PC-3 (cell line): ENCODE measurements around the gene SKAP1. TPM values are rescaled to one million over a fixed set of nuclear protein-coding genes. Genes with fewer than 3 reads are reported as not detected.
"Not testable (repeated sequence)": the region's sequence is repeated elsewhere in the genome, so short reads cannot be mapped to it uniquely, and the experiment has no call there.

Experiments used
- ATAC-seq: fragments of 200-7000 bp; cut with Tn5 transposase; 2 replicates; pipeline ENCODE4 v1.9.1; 2020; ENCODE audit warnings: mild to moderate bottlenecking, moderate library complexity
- BruUV-seq: library from RNA; stranded (reverse); fragments of 400-500 nt; replicated peaks from 2 replicates; lab custom pipeline; 2021; lab: Mats Ljungman, UMichigan
- CTCF ChIA-PET: fragments of 300-600 bp; sonication (Branson Sonifier 250); formaldehyde crosslinking; loops from one replicate; lab custom pipeline; 2022; ENCODE audit warnings: antibody characterized with exemption; lab: Charles Lee
- POLR2A ChIA-PET: fragments of 300-600 bp; sonication (Branson Sonifier 250); formaldehyde crosslinking; loops from one replicate; lab custom pipeline; 2022; ENCODE audit warnings: antibody characterized with exemption; ENCODE audit not compliant: unreplicated experiment; lab: Charles Lee
- DNase-seq: peaks from one replicate; pipeline ENCODE4 v3.0.0-alpha.2; 2015
- H2AFZ ChIP-seq: fragments of 300-600 bp; sonication (generic); 2 replicates; pipeline ENCODE4 v1.6.0; 2016; ENCODE audit warnings: antibody characterized with exemption, low read length
- H3F3A ChIP-seq: fragments of 300-600 bp; sonication (generic); one replicate; pipeline ENCODE4 v1.6.0; 2017; ENCODE audit warnings: antibody characterized with exemption, low read length, control low read depth, mild to moderate bottlenecking; ENCODE audit not compliant: unreplicated experiment
- H3K27ac ChIP-seq: fragments of 300-600 bp; sonication (generic); 2 replicates; pipeline ENCODE4 v1.5.1; 2016; ENCODE audit warnings: mild to moderate bottlenecking, low read length
- H3K27me3 ChIP-seq: fragments of 300-600 bp; sonication (generic); 2 replicates; pipeline ENCODE4 v1.6.1; 2016; ENCODE audit warnings: low read length, mixed read lengths
- H3K36me3 ChIP-seq: fragments of 300-600 bp; sonication (generic); 2 replicates; pipeline ENCODE4 v1.6.1; 2016; ENCODE audit warnings: low read depth, mixed run types, low read length, mixed read lengths
- H3K4me1 ChIP-seq: fragments of 300-600 bp; sonication (generic); 2 replicates; pipeline ENCODE4 v1.5.1; 2016; ENCODE audit warnings: low read length; ENCODE audit not compliant: insufficient read depth
- H3K4me2 ChIP-seq: fragments of 300-600 bp; sonication (generic); 2 replicates; pipeline ENCODE4 v1.6.0; 2016; ENCODE audit warnings: low read length
- H3K4me3 ChIP-seq: fragments of 300-600 bp; sonication (generic); 2 replicates; pipeline ENCODE4 v1.5.1; 2016; ENCODE audit warnings: mild to moderate bottlenecking, low read length, mixed read lengths
- H3K79me2 ChIP-seq: fragments of 300-600 bp; sonication (generic); 2 replicates; pipeline ENCODE4 v1.6.1; 2017; ENCODE audit warnings: low read length, mixed read lengths
- H3K9ac ChIP-seq: fragments of 300-600 bp; sonication (generic); 2 replicates; pipeline ENCODE4 v1.6.0; 2016; ENCODE audit warnings: mild to moderate bottlenecking, low read length
- H3K9me2 ChIP-seq: fragments of 300-600 bp; sonication (generic); replicated peaks from 2 replicates; pipeline ENCODE4 v1.6.1; 2016; ENCODE audit warnings: mixed run types, low read length, mixed read lengths
- H3K9me3 ChIP-seq: fragments of 300-600 bp; sonication (generic); 2 replicates; pipeline ENCODE4 v1.6.1; 2016; ENCODE audit warnings: low read length, mixed read lengths
- H4K20me1 ChIP-seq: fragments of 300-600 bp; sonication (generic); 2 replicates; pipeline ENCODE4 v1.6.1; 2016; ENCODE audit warnings: low read length, mixed read lengths
- CTCF ChIP-seq: fragments of 300-600 bp; sonication (generic); conservative IDR thresholded peaks from 2 replicates; pipeline ENCODE4 v1.5.1; 2017; ENCODE audit warnings: antibody characterized with exemption, low read depth, mild to moderate bottlenecking, low read length
- EZH2 ChIP-seq: fragments of 300-600 bp; sonication (generic); IDR thresholded peaks from one replicate; pipeline ENCODE4 v1.6.1; 2017; ENCODE audit warnings: antibody characterized with exemption, mild to moderate bottlenecking, low read length; ENCODE audit not compliant: unreplicated experiment
- EZH2phosphoT487 ChIP-seq: fragments of 300-600 bp; sonication (generic); IDR thresholded peaks from 2 replicates; pipeline ENCODE4 v1.6.1; 2018; ENCODE audit warnings: mild to moderate bottlenecking, antibody characterized with exemption, low read length, borderline replicate concordance
- intact Hi-C: fragments of 100-400 bp; cut with micrococcal nuclease; formaldehyde crosslinking; loops from 2 replicates; pipeline ENCODE4 v1.9.0; 2023
- total RNA-seq: library from RNA; depleted of rRNA; stranded (reverse); fragments of >200 nt; gene quantifications from 2 replicates; pipeline ENCODE4 v1.2.3, GENCODE V29; 2014

SKAP1 gene
- total RNA-seq, 1 experiment from 2014 or later, result not detected

GRCh38 chr17:48412841-48413240 is 17.2 kb downstream of the SKAP1 start:
- Histone ChIP-seq H3K9me2 (no peaks in the 10 kb centered on the region), H3K79me2 (no peaks in the 10 kb centered on the region), H4K20me1 (no peaks in the 10 kb centered on the region), H3K9ac (no peak overlapping the region), H3K4me2 (no peak overlapping the region), H3K4me3 (no peak overlapping the region), H3K36me3 (no peaks in the 10 kb centered on the region), H2AFZ (no peak overlapping the region), H3K9me3 (no peaks in the 10 kb centered on the region), H3K27ac (no peak overlapping the region), H3K4me1 (no peaks in the 10 kb centered on the region), H3K27me3 (peaks cover 10% of the 10 kb centered on the region; the same call in 1 of the 2 replicates), H3F3A (no peaks in the 10 kb centered on the region)
- ATAC-seq (no peak), DNase-seq (no peak)
- POLR2A ChIA-PET, result no interaction called here
- no peak for TF ChIP-seq EZH2
- TF ChIP-seq EZH2phosphoT487, result no peak
- no peak for TF ChIP-seq CTCF
- no TSS peak for BruUV-seq
- intact Hi-C loops, result no loop called here
- CTCF ChIA-PET, result no interaction called here

- BruUV-seq, H3K9me2 ChIP-seq, H3K9me3 ChIP-seq, ATAC-seq, H3K36me3 ChIP-seq, H3K27ac ChIP-seq, H3F3A ChIP-seq, H3K27me3 ChIP-seq, H3K4me3 ChIP-seq, H4K20me1 ChIP-seq, H3K9ac ChIP-seq, H3K4me2 ChIP-seq, H3K79me2 ChIP-seq, DNase-seq, H3K4me1 ChIP-seq, intact Hi-C loops, POLR2A ChIA-PET, H2AFZ ChIP-seq: not testable (repeated sequence)
- CTCF ChIA-PET, result interaction anchor here (0.6 to 0.7 kb wide), 4 partner anchors 18 to 45 kb away, joined by 3 to 7 read pairs (median 5); no protein-coding TSS in a partner anchor
Observed at GRCh38 chr17:48410821-48411220, 19.2 kb downstream of the SKAP1 start.

- CTCF ChIA-PET, result no interaction called here
- H2AFZ ChIP-seq, result no peak overlapping the region
- no peak overlapping the region for H3K27ac ChIP-seq
- POLR2A ChIA-PET, result no interaction called here
- no peak overlapping the region for H3K9ac ChIP-seq
- H3K4me3 ChIP-seq, result no peak overlapping the region
- no peak overlapping the region for H3K4me2 ChIP-seq
- H3K79me2 ChIP-seq, result no peaks in the 10 kb centered on the region
- H3K36me3 ChIP-seq, result no peaks in the 10 kb centered on the region
- intact Hi-C loops, result no loop called here
- H3F3A ChIP-seq, result no peaks in the 10 kb centered on the region
- H3K27me3 ChIP-seq, result 0 out of 2 replicates have a peak, but pooled peaks cover 2% of the 10 kb centered on the region
- H4K20me1 ChIP-seq, result no peaks in the 10 kb centered on the region
- H3K9me3 ChIP-seq, result no peaks in the 10 kb centered on the region
- H3K4me1 ChIP-seq, result no peaks in the 10 kb centered on the region
- no TSS peak for BruUV-seq
- no peaks in the 10 kb centered on the region for H3K9me2 ChIP-seq
- TF ChIP-seq CTCF (no peak), EZH2 (no peak), EZH2phosphoT487 (no peak)
- DNase-seq (no peak), ATAC-seq (no peak)
Observed at GRCh38 chr17:48409607-48410006, 20.4 kb downstream of the SKAP1 start.
